ENCODE results near the gene FREM2.

The FREM2 gene

GRCh38 chr13:38697197-38697596 lies 10.3 kb downstream of the FREM2 start:
- Mint-ChIP-seq H3K4me3 (no peak overlapping the region), H3K36me3 (ENCODE audit: insufficient read depth) (no peaks in the 10 kb centered on the region), H3K27ac (ENCODE audit: low read depth) (no peak overlapping the region), H3K27me3 (no peaks in the 10 kb centered on the region), H3K4me1 (no peaks in the 10 kb centered on the region), H3K9me3 (no peaks in the 10 kb centered on the region)
- no peak for ATAC-seq (replicated peaks; ENCODE audit: extremely low read depth, poor library complexity, severe bottlenecking)
- no peak for DNase-seq (ENCODE audit: low spot score in 2 of 2)

GRCh38 chr13:38697628-38698333 lies 10.9 kb downstream of the FREM2 start:
- H3K4me1 Mint-ChIP-seq: no peaks in the 10 kb centered on the region
- no peak overlapping the region for H3K4me3 Mint-ChIP-seq
- H3K36me3 Mint-ChIP-seq (ENCODE audit: insufficient read depth): no peaks in the 10 kb centered on the region
- DNase-seq (ENCODE audit: low spot score in 2 of 2): no peak
- ATAC-seq (replicated peaks; ENCODE audit: extremely low read depth, poor library complexity, severe bottlenecking): no peak
- no peak overlapping the region for H3K27ac Mint-ChIP-seq (ENCODE audit: low read depth)
- no peaks in the 10 kb centered on the region for H3K9me3 Mint-ChIP-seq
- H3K27me3 Mint-ChIP-seq: no peaks in the 10 kb centered on the region

GRCh38 chr13:38700051-38700450 lies 13.2 kb downstream of the FREM2 start:
- no peak overlapping the region for H3K4me3 Mint-ChIP-seq
- H3K27ac Mint-ChIP-seq (ENCODE audit: low read depth): no peak overlapping the region

GRCh38 chr13:38702669-38703068 lies 15.8 kb downstream of the FREM2 start:
- Mint-ChIP-seq H3K4me1 (no peaks in the 10 kb centered on the region), H3K4me3 (no peak overlapping the region), H3K27me3 (no peaks in the 10 kb centered on the region), H3K36me3 (ENCODE audit: insufficient read depth) (no peaks in the 10 kb centered on the region), H3K9me3 (no peaks in the 10 kb centered on the region), H3K27ac (ENCODE audit: low read depth) (no peak overlapping the region)
- DNase-seq (ENCODE audit: low spot score in 2 of 2) (no peak), ATAC-seq (replicated peaks; ENCODE audit: extremely low read depth, poor library complexity, severe bottlenecking) (no peak)

More at GRCh38 chr13:38700051-38700450, 13.2 kb downstream of the FREM2 start:
- DNase-seq (ENCODE audit: low spot score in 2 of 2) (no peak), ATAC-seq (replicated peaks; ENCODE audit: extremely low read depth, poor library complexity, severe bottlenecking) (no peak)
- no peaks in the 10 kb centered on the region for H3K36me3 Mint-ChIP-seq (ENCODE audit: insufficient read depth)
- H3K27me3 Mint-ChIP-seq: no peaks in the 10 kb centered on the region
- H3K4me1 Mint-ChIP-seq: no peaks in the 10 kb centered on the region
- H3K9me3 Mint-ChIP-seq: no peaks in the 10 kb centered on the region

GRCh38 chr13:38703255-38703654 lies 16.4 kb downstream of the FREM2 start:
- H3K4me3 Mint-ChIP-seq: no peak overlapping the region
- ATAC-seq (replicated peaks; ENCODE audit: extremely low read depth, poor library complexity, severe bottlenecking): no peak
- H3K9me3 Mint-ChIP-seq: no peaks in the 10 kb centered on the region
- H3K27ac Mint-ChIP-seq (ENCODE audit: low read depth): no peak overlapping the region
- no peaks in the 10 kb centered on the region for H3K36me3 Mint-ChIP-seq (ENCODE audit: insufficient read depth)
- no peaks in the 10 kb centered on the region for H3K4me1 Mint-ChIP-seq
- DNase-seq (ENCODE audit: low spot score in 2 of 2): no peak
- no peaks in the 10 kb centered on the region for H3K27me3 Mint-ChIP-seq

- H3K4me1 Mint-ChIP-seq: no peaks in the 10 kb centered on the region
- no peak overlapping the region for H3K27ac Mint-ChIP-seq (ENCODE audit: low read depth)
- no peaks in the 10 kb centered on the region for H3K36me3 Mint-ChIP-seq (ENCODE audit: insufficient read depth)
- ATAC-seq (replicated peaks; ENCODE audit: extremely low read depth, poor library complexity, severe bottlenecking) (no peak), DNase-seq (ENCODE audit: low spot score in 2 of 2) (no peak)
- H3K27me3 Mint-ChIP-seq: no peaks in the 10 kb centered on the region
- no peaks in the 10 kb centered on the region for H3K9me3 Mint-ChIP-seq
- no peak overlapping the region for H3K4me3 Mint-ChIP-seq
These were observed 18.5 kb downstream of the FREM2 start for GRCh38 chr13:38705365-38705764.

- Mint-ChIP-seq H3K27me3 (no peaks in the 10 kb centered on the region), H3K4me1 (no peaks in the 10 kb centered on the region), H3K36me3 (ENCODE audit: insufficient read depth) (no peaks in the 10 kb centered on the region), H3K9me3 (no peaks in the 10 kb centered on the region), H3K4me3 (no peak overlapping the region), H3K27ac (ENCODE audit: low read depth) (no peak overlapping the region)
- ATAC-seq (replicated peaks; ENCODE audit: extremely low read depth, poor library complexity, severe bottlenecking): no peak
- DNase-seq (ENCODE audit: low spot score in 2 of 2): no peak
These were observed 20.6 kb downstream of the FREM2 start for GRCh38 chr13:38707460-38707859.

GRCh38 chr13:38713046-38713445 lies 26.2 kb downstream of the FREM2 start:
- no peaks in the 10 kb centered on the region for H3K27me3 Mint-ChIP-seq
- ATAC-seq (replicated peaks; ENCODE audit: extremely low read depth, poor library complexity, severe bottlenecking) (no peak), DNase-seq (ENCODE audit: low spot score in 2 of 2) (no peak)
- H3K4me3 Mint-ChIP-seq: no peak overlapping the region
- no peaks in the 10 kb centered on the region for H3K4me1 Mint-ChIP-seq
- H3K36me3 Mint-ChIP-seq (ENCODE audit: insufficient read depth): no peaks in the 10 kb centered on the region
- H3K27ac Mint-ChIP-seq (ENCODE audit: low read depth): no peak overlapping the region
- H3K9me3 Mint-ChIP-seq: no peaks in the 10 kb centered on the region

- Mint-ChIP-seq H3K27me3 (no peaks in the 10 kb centered on the region), H3K36me3 (ENCODE audit: insufficient read depth) (no peaks in the 10 kb centered on the region), H3K4me1 (no peaks in the 10 kb centered on the region), H3K9me3 (peaks cover 10% of the 10 kb centered on the region), H3K27ac (ENCODE audit: low read depth) (no peak overlapping the region), H3K4me3 (no peak overlapping the region)
- ATAC-seq (replicated peaks; ENCODE audit: extremely low read depth, poor library complexity, severe bottlenecking) (no peak), DNase-seq (ENCODE audit: low spot score in 2 of 2) (no peak)
These were observed 31.5 kb downstream of the FREM2 start for GRCh38 chr13:38718374-38718773.

- no peaks in the 10 kb centered on the region for H3K27me3 Mint-ChIP-seq
- DNase-seq (ENCODE audit: low spot score in 2 of 2) (no peak), ATAC-seq (replicated peaks; ENCODE audit: extremely low read depth, poor library complexity, severe bottlenecking) (no peak)
- H3K27ac Mint-ChIP-seq (ENCODE audit: low read depth): no peak overlapping the region
- H3K4me1 Mint-ChIP-seq: no peaks in the 10 kb centered on the region
- H3K4me3 Mint-ChIP-seq: no peak overlapping the region
- no peaks in the 10 kb centered on the region for H3K9me3 Mint-ChIP-seq
- H3K36me3 Mint-ChIP-seq (ENCODE audit: insufficient read depth): no peaks in the 10 kb centered on the region
These were observed 43.5 kb downstream of the FREM2 start for GRCh38 chr13:38730332-38730731.

- no peak for DNase-seq (ENCODE audit: low spot score in 2 of 2)
- Mint-ChIP-seq H3K27me3 (no peaks in the 10 kb centered on the region), H3K4me3 (no peak overlapping the region), H3K27ac (ENCODE audit: low read depth) (no peak overlapping the region), H3K36me3 (ENCODE audit: insufficient read depth) (peaks cover 3% of the 10 kb centered on the region), H3K4me1 (no peaks in the 10 kb centered on the region), H3K9me3 (peaks cover 6% of the 10 kb centered on the region)
- no peak for ATAC-seq (replicated peaks; ENCODE audit: extremely low read depth, poor library complexity, severe bottlenecking)
These were observed 46.3 kb downstream of the FREM2 start for GRCh38 chr13:38733146-38733545.

GRCh38 chr13:38735665-38736440 lies 49.0 kb downstream of the FREM2 start:
- H3K27ac Mint-ChIP-seq (ENCODE audit: low read depth): no peak overlapping the region

GRCh38 chr13:38743466-38743865 lies 56.6 kb downstream of the FREM2 start:
- ATAC-seq (replicated peaks; ENCODE audit: extremely low read depth, poor library complexity, severe bottlenecking) (no peak), DNase-seq (ENCODE audit: low spot score in 2 of 2) (no peak)
- no peaks in the 10 kb centered on the region for H3K27me3 Mint-ChIP-seq
- H3K9me3 Mint-ChIP-seq: peaks cover 6% of the 10 kb centered on the region
- no peaks in the 10 kb centered on the region for H3K36me3 Mint-ChIP-seq (ENCODE audit: insufficient read depth)
- no peak overlapping the region for H3K27ac Mint-ChIP-seq (ENCODE audit: low read depth)
- no peaks in the 10 kb centered on the region for H3K4me1 Mint-ChIP-seq
- H3K4me3 Mint-ChIP-seq: no peak overlapping the region

More at GRCh38 chr13:38735665-38736440, 49.0 kb downstream of the FREM2 start:
- Mint-ChIP-seq H3K9me3 (peaks cover 6% of the 10 kb centered on the region), H3K4me3 (no peak overlapping the region), H3K36me3 (ENCODE audit: insufficient read depth) (peaks cover 3% of the 10 kb centered on the region), H3K4me1 (no peaks in the 10 kb centered on the region), H3K27me3 (no peaks in the 10 kb centered on the region)
- DNase-seq (ENCODE audit: low spot score in 2 of 2) (no peak), ATAC-seq (replicated peaks; ENCODE audit: extremely low read depth, poor library complexity, severe bottlenecking) (no peak)

Measured in central memory CD8-positive, alpha-beta T cell (primary cell).